Measurements from ENCODE around the gene USH1C. TPM values are rescaled to one million over a fixed set of nuclear protein-coding genes. Genes with fewer than 3 reads are reported as not detected.

USH1C gene
- total and polyA plus RNA-seq, 2 of the 4 experiments (the other 2 are of a cell fraction) = not detected

DNA sequence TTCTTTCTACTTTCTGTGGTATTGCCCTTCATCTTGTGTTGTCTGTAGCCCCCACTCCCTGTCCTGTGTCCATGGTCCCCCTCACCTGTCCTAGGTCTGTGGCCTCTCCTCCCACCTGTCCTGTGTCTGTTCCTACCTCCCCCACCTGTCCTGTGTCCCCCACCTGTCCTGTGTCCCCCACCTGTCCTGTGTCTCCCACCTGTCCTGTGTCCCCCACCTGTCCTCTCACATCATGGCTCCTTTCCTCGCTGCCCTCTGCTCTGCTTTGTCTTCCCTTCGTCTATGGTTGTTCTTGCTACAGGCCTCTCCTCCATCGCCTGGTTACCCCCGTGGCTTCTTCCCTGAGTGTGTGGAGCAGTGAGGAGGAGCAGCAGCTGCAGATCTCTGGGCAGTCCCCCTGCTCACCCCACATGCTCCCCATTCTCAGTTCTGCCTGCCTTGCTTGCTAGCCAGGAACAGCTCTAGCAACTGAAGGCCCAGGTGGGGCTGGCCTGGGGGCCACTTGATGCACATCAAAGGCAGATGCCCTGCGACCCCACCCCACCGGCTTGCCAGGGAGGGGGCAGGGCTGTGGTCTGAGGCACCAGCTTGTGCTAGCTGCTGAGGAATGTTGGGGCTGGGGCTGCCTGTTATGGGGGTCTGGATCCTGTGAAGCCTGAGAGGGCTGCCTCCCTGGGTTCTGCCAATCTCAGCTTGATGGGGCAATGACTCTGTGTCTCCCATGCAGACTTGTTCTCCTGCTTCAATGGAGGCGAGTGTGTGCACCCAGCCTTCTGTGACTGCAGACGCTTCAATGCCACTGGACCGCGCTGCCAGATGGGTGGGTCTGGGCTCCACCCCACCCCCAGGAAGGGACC lies 8.4 kb upstream of the USH1C start (continued):
- TF ChIP-seq POLR2A (IDR thresholded peaks at IDR 0.05; ENCODE audit: low read depth, low read length) = no peak

- no peak overlapping the region for H3K23ac ChIP-seq (ENCODE audit: low read depth, low read length)
- H3K79me1 ChIP-seq (ENCODE audit: low read depth in 1 of 2, low read length in 2 of 2) = no peaks in the 10 kb centered on the region
- ChIA-PET POLR2A (ENCODE audit: unreplicated experiment) (no interaction called here), CTCF (no interaction called here)
- no peak overlapping the region for H4K5ac ChIP-seq (ENCODE audit: low read depth, low read length)
- H2BK120ac ChIP-seq (ENCODE audit: low read depth, low read length) = no peak overlapping the region
- no peak overlapping the region for H3K4me3 ChIP-seq (ENCODE audit: insufficient read depth, low read depth, low read length)
- no peaks in the 10 kb centered on the region for H3K4me1 ChIP-seq (ENCODE audit: control insufficient read depth, insufficient read depth, low read length)
- H3K18ac ChIP-seq (ENCODE audit: low read depth, low read length) = no peak overlapping the region
- no peaks in the 10 kb centered on the region for H3K9me3 ChIP-seq (ENCODE audit: control insufficient read depth, insufficient read depth, low read length)
- intact Hi-C loops (cut with micrococcal nuclease) = no loop called here
- no peak overlapping the region for H3K9ac ChIP-seq (ENCODE audit: low read depth, low read length)
- in situ Hi-C loops (cut with MboI; ENCODE audit: low sequenced_read_pairs) = no loop called here
- no peaks in the 10 kb centered on the region for H4K20me1 ChIP-seq (ENCODE audit: insufficient read depth, low read length)
- H3K4me2 ChIP-seq (ENCODE audit: low read depth, low read length) = no peak overlapping the region
- no peak for DNase-seq
- no peak for ATAC-seq (ENCODE audit: low read depth)
- no peak overlapping the region for H4K91ac ChIP-seq (ENCODE audit: insufficient read depth, low read depth, low read length)
- no peak overlapping the region for H2BK15ac ChIP-seq (ENCODE audit: low read depth, low read length)
- no peaks in the 10 kb centered on the region for H3K36me3 ChIP-seq (ENCODE audit: control insufficient read depth, insufficient read depth, low read length)
- no peak overlapping the region for H3K56ac ChIP-seq (ENCODE audit: extremely low read depth, insufficient read depth, low read length)
- H2BK20ac ChIP-seq (ENCODE audit: low read depth, low read length) = no peak overlapping the region
- dilution Hi-C loops (cut with HindIII; ENCODE audit: low sequenced_read_pairs, unreplicated experiment) = no loop called here
- H2AK9ac ChIP-seq (replicated peaks; ENCODE audit: low read depth, low read length, poor library complexity) = no peak overlapping the region
- H3K27ac ChIP-seq (ENCODE audit: insufficient read depth, low read length) = no peak overlapping the region
- no peak overlapping the region for H3K14ac ChIP-seq (replicated peaks; ENCODE audit: low read depth, low read length)
- BruUV-seq (replicated peaks) = no TSS peak
- H3K4ac ChIP-seq (ENCODE audit: low read depth, low read length) = no peak overlapping the region
- no peak overlapping the region for H2BK5ac ChIP-seq (ENCODE audit: low read depth, low read length, poor library complexity, severe bottlenecking)
- H2AFZ ChIP-seq (replicated peaks; ENCODE audit: low read length, poor library complexity) = no peak overlapping the region
- no peaks in the 10 kb centered on the region for H3K9me1 ChIP-seq (ENCODE audit: insufficient read depth, low read length)
- TF ChIP-seq, protein P1, sequence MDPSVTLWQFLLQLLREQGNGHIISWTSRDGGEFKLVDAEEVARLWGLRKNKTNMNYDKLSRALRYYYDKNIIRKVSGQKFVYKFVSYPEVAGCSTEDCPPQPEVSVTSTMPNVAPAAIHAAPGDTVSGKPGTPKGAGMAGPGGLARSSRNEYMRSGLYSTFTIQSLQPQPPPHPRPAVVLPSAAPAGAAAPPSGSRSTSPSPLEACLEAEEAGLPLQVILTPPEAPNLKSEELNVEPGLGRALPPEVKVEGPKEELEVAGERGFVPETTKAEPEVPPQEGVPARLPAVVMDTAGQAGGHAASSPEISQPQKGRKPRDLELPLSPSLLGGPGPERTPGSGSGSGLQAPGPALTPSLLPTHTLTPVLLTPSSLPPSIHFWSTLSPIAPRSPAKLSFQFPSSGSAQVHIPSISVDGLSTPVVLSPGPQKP (IDR thresholded peaks at IDR 0.05; ENCODE audit: borderline replicate concordance, low read depth, low read length) = no peak
- no peak for TF ChIP-seq RFX5 (IDR thresholded peaks at IDR 0.05; ENCODE audit: low read depth, low read length)
- no peak for TF ChIP-seq MAZ (IDR thresholded peaks at IDR 0.05; ENCODE audit: borderline replicate concordance, low read depth, low read length)
- no peak for TF ChIP-seq BHLHE40 (IDR thresholded peaks at IDR 0.05; ENCODE audit: low read depth, low read length)
- no peak for TF ChIP-seq CHD1 (IDR thresholded peaks at IDR 0.05; ENCODE audit: low read depth, low read length)
- TF ChIP-seq NFE2L2 (IDR thresholded peaks at IDR 0.05; ENCODE audit: low read depth, low read length) = no peak
- TF ChIP-seq MAFK (IDR thresholded peaks at IDR 0.05; ENCODE audit: low read depth, low read length) = no peak
- TF ChIP-seq RCOR1 (IDR thresholded peaks at IDR 0.05; ENCODE audit: insufficient replicate concordance, low read length) = no peak
- TF ChIP-seq FOS (IDR thresholded peaks at IDR 0.05; ENCODE audit: low read depth, low read length) = no peak
- TF ChIP-seq SMC3 (IDR thresholded peaks at IDR 0.05; ENCODE audit: low read depth, low read length) = no peak
- H3K27me3 ChIP-seq (ENCODE audit: control insufficient read depth, insufficient read depth, low read length) = peaks cover 13% of the 10 kb centered on the region; the same call in 1 of the 2 replicates
- no peak overlapping the region for H2AK5ac ChIP-seq (ENCODE audit: low read depth, low read length)
- WGBS, 2 experiments (ENCODE audit: extremely low coverage in 2 of 2, insufficient read length in 1 of 2) = no CpG with 5 or more reads among the region's 4 CpGs
- H4K8ac ChIP-seq (ENCODE audit: low read depth in 2 of 2, low read length in 2 of 2) = no peak overlapping the region
Measured at GRCh38 chr11:17552041-17552355, 7.8 kb upstream of the USH1C start.

All from IMR-90 (cell line).